GM11168 (cell line): Measurements from ENCODE around the gene CACNA1E.
"Not testable (repeated sequence)": the region's sequence is repeated elsewhere in the genome, so short reads cannot be mapped to it uniquely, and the experiment has no call there.

Source experiments
- in situ Hi-C: fragments of 300-500 bp; cut with MboI; formaldehyde crosslinking; loops from one replicate; pipeline ENCODE4 v1.12.0; 2022; ENCODE audit warnings: low sequenced_read_pairs; ENCODE audit not compliant: unreplicated experiment

CACNA1E gene

DNA sequence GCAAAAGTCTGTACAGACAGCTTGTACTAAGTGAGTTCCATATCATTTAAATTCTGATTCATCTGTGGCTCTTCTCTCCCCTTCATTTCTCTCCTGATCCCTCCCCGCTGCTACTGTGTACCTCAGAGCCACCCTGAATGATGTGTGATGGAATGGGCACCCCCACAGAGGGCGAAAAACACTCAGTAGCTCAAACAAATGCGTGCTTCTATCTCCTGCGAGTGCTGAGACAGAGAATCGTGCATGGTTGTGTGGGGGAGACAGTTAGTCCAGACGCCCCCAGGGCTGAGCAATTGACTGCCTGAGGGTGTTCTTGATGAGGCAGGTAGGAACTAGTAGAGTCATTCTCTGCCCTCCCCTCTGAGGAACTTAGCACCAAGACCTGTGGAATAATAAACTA, 308.4 kb downstream of the CACNA1E start:
- in situ Hi-C loops: no loop called here

GRCh38 chr1:181793831-181794230, 310.5 kb downstream of the CACNA1E start:
- in situ Hi-C loops: no loop called here

DNA sequence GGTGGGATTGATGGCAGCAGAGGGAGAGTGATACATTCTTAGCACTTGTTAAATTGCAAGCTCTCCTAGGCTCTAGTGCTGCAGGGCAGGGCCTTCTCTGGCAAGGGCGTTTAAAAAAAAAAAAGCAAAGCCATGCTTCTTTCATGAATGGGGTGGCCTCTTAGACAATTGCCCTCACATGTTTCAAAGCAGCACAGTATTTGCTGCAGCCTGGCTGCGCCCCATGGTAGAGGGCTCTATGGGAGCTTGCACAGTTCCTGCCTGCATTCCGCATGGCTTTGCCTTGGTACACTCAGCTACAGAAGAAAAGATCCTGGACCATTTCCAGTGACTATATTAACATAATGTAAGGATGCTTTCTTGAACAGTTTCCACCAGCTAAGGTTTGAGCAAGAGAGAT, 311.0 kb downstream of the CACNA1E start:
- in situ Hi-C loops: no loop called here

GRCh38 chr1:181798191-181798926, 315.0 kb downstream of the CACNA1E start:
- in situ Hi-C loops: no loop called here

DNA sequence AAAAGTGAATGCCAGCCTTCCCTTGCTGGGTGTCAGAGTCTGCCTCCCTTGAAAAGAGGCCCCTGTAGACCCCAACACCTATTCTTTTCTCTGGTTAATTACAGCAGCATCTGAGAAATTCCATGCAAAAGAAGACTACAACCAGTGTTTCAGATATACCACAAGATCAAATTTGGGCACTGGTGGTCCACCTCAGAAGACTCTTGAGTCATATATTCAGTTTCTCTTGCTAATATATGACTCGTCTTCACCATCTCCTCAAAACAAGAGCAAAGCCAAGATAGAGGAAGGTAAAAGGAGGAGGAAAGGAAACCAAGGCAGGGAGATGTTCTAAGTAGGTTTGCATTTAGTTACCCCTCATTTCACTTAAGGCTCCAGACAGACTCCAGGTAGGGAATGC, 318.3 kb downstream of the CACNA1E start:
- in situ Hi-C loops: no loop called here

DNA sequence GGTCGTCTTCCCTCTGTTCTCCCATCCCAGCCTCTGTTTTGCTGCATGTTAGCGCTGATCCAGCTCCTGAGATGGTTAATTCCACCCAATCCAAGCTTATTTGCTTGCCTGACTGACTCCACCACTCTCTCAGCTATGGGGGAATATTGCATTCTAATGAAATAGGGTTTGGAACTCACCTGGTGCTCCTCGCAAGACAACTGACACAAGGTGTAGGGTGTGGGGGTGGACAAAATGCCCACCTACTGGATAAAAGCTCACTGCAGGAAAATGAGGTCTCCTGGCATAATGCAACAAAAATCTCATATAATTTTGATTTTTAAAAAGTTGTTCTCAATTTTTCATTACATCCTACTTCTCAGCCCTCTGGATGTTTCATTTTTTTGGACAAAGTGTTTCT, 319.1 kb downstream of the CACNA1E start:
- in situ Hi-C loops: no loop called here

- in situ Hi-C loops: no loop called here
These were observed 320.1 kb downstream of the CACNA1E start for GRCh38 chr1:181803421-181803820.

DNA sequence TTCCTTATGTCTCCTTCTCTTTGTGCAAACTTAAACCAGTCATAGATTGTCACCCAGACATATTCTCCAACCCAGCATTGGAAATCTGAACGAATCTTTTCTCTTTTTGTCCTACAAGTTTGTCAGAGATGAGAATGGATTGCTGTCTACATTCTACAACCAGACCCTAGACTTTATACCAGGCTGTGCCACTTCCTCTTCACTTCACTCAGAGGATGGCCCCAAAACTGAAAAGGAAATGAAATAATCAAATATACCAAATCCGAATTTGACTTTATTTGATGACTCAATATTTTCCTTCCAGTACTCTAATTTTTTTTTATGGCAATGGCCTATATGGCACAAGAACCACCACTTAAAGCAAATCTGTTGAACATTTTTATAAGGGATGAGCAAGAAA, 321.7 kb downstream of the CACNA1E start:
- in situ Hi-C loops: no loop called here

DNA sequence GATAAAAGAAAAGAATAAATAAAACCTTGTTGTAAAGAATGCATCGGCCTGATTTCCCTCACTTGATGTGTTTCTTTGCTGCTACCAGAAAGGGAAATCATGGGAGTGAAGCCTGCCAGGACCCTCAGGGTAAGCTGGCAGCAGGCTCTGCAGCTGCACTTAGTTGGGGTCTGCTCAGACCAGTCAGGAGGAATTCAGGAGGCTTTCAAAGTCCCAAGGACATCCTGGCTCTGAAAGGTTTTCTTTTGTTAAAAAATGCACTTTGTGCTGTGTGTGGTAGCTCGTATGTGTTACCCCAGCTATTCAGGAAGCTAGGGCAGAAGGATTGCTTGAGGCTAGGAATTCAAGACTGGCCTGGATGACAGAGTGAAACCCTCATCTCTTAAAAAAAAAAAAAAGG, 323.4 kb downstream of the CACNA1E start:
- in situ Hi-C loops: no loop called here

GRCh38 chr1:181807251-181807650, 323.9 kb downstream of the CACNA1E start:
- in situ Hi-C loops: no loop called here

GRCh38 chr1:181809991-181810545, 326.8 kb downstream of the CACNA1E start:
- in situ Hi-C loops: no loop called here

- in situ Hi-C loops: no loop called here
These were observed 328.9 kb downstream of the CACNA1E start for GRCh38 chr1:181812208-181812607.

DNA sequence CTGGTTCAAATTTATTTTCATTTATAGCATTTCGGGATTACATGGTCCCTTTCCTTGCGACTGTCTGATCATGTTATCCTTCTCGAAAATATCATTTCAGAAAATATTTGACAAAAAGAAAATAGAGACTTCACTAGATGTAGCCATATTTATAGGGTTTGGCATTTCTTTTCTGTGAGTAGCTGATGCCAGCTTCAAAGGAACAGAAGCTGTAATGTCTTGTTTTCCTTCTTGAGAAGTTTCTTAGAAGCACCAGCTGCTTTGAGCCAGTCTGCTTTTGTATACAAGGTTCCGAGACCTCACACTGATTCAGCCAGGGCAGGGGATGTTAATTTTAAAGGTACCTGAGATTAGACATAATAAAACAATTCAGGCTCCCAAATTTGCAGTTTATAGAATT, 329.9 kb downstream of the CACNA1E start:
- in situ Hi-C loops: no loop called here

DNA sequence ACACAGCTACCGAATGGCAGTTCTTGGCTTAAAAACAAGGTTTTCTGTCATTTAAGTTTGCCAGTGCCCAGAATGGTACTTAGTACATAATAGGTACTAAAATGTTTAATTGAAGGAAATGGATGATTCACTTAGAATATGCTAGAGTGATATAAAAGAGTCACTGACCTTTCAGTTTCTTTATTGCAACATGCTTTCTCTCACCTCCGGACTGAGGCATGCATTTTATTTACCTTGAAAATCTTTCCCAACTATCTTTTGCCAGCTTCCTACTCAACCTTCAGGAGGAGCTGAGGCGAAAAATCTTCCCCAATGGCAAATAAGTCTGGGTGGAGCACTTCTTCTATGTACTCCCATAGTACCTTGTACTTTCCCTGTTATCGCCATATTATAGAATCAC, 333.3 kb downstream of the CACNA1E start:
- in situ Hi-C loops: no loop called here

- in situ Hi-C loops: no loop called here
These were observed 333.8 kb downstream of the CACNA1E start for GRCh38 chr1:181817091-181817490.

DNA sequence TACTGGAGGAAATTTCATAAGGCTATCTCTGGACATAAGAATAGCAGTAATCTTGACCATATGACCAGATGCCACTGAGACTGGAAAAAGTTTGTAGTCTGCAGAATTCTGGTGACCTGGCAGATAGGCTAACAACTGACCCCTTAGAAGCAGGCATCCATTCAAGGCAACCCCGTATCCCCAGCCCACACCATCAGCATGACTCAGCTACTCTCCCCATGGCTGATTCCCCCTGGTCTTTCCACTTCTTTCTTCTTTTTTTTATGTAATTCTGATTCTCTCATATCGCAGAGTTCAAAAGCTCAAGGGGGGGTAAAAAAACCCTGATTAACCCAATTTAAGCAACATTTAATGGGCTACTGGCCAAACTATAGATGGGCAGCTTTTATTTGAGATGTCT, 335.1 kb downstream of the CACNA1E start:
- in situ Hi-C loops: no loop called here

DNA sequence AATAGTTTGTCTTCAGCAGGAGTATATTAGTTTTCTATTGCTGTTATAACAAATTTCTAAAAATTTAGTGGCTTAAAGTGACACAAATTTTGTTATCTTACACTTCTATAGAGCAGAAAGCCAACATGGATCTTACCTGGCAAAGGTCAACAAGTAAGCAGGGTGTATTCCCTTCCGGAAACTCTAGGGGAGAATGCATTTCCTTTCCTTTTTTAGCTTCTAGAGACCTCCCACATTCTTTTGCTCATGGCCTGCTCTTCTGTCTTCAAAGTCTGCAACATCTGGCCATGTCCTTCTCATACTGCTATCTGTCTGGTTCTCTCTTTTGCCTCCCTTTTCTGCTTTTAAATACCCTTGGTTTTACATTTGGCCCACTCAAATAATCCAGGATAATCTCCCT, 335.6 kb downstream of the CACNA1E start:
- in situ Hi-C loops: no loop called here

DNA sequence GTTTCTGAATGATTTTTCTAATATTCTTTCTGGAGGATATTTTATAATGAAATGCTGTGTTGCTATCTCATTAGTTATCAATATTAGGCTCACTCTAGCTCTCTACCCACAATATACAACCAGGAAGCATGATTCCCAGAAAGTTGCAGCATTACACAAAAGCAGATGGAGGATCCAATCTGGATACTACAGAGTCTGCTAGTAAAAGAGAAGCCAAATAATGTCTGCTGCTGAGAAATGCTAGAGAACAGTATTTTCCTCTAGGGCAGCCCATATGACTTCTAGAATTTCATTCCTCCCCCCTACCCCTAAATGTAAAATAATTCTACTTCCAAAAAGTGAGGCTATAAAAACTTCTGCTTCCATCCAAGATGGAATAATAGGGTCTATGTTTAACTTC, 338.4 kb downstream of the CACNA1E start:
- in situ Hi-C loops: no loop called here

- in situ Hi-C loops: not testable (repeated sequence)
These were observed 349.0 kb downstream of the CACNA1E start for GRCh38 chr1:181832173-181832880.

GRCh38 chr1:181846001-181846645, 362.8 kb downstream of the CACNA1E start:
- in situ Hi-C loops: no loop called here

- in situ Hi-C loops: no loop called here
These were observed 363.4 kb downstream of the CACNA1E start for GRCh38 chr1:181846681-181847080.
